Prostate gland (tissue), 2 donors: ENCODE measurements around the gene CLHC1.
A peak's percentile ranks its signal among the peaks of the same experiment; 100 is the strongest.

Experiments used
- POLR2A ChIP-seq: fragments of 450-650 bp; IDR thresholded peaks from one replicate; pipeline ENCODE4 v1.6.1; 2016; ENCODE audit warnings: antibody characterized with exemption, mild to moderate bottlenecking
- TF ChIP-seq, protein P1 (sequence below), 4 experiments: fragments of 200-600 bp in 2 of 4; fragments of 450-650 bp in 2 of 4; sonication (generic) in 2 of 4; IDR thresholded peaks; 1 replicate in 3 of 4; 2 replicates in 1 of 4; pipeline ENCODE4 v1.5.1; 2016 to 2019; ENCODE audit warnings: antibody characterized with exemption in 4 of 4, mild to moderate bottlenecking in 2 of 4, moderate library complexity in 2 of 4

DNA sequence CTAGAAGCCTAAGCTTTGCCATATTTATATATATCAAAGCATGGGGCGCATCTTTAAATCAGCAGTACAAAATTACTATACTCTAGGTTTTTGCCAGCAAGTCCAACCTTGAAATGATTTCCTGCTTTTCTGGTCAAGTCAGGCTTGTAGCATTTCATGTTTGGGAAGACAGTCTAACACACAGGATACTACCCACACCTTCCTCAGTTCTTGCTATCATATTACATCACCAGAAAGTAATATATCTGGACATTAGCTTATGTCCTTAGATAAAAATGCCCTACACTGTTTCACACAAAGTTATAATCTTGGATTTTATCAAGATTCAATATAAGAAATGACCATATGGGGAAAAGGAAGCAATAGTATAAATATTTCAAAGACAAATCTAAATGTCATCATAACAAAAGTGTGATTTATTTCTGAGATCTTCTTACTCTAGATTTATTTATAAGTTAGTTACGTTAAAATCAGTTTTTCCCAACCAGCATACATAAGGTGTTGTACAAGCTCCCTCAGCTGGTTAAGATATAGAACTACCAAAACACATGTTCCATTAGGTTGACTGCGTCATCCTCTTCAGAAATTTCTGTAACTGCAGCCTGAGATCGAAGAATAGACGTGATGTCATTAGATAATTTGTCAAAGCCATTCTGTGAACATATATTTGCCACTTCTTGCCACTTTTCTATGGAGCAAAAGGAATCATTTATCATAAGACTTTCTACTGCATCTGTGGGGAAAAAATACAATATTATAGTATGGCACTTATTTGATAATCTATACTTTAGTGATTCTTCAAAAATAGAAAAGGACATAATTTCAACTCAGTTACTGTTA lies 56.6 kb downstream of the CLHC1 start:
- TF ChIP-seq POLR2A, result no peak
- TF ChIP-seq, protein P1, sequence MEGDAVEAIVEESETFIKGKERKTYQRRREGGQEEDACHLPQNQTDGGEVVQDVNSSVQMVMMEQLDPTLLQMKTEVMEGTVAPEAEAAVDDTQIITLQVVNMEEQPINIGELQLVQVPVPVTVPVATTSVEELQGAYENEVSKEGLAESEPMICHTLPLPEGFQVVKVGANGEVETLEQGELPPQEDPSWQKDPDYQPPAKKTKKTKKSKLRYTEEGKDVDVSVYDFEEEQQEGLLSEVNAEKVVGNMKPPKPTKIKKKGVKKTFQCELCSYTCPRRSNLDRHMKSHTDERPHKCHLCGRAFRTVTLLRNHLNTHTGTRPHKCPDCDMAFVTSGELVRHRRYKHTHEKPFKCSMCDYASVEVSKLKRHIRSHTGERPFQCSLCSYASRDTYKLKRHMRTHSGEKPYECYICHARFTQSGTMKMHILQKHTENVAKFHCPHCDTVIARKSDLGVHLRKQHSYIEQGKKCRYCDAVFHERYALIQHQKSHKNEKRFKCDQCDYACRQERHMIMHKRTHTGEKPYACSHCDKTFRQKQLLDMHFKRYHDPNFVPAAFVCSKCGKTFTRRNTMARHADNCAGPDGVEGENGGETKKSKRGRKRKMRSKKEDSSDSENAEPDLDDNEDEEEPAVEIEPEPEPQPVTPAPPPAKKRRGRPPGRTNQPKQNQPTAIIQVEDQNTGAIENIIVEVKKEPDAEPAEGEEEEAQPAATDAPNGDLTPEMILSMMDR (IDR thresholded peaks at IDR 0.05), result peak; percentile 11 to 83 (median 64)
